BJ (cell line): Measurements from ENCODE around the gene GRIN3B. TPM values are rescaled to one million over a fixed set of nuclear protein-coding genes. Genes with fewer than 3 reads are reported as not detected.
"Not testable (repeated sequence)": the region's sequence is repeated elsewhere in the genome, so short reads cannot be mapped to it uniquely, and the experiment has no call there.

Experiments
- CTCF ChIA-PET: fragments of 350-600 bp; formaldehyde crosslinking; extraction: SDS; loops from one replicate; lab custom pipeline; 2021; ENCODE audit warnings: antibody characterized with exemption, inconsistent platforms; lab: Yijun Ruan, JAX
- POLR2A ChIA-PET: fragments of 300-600 bp; sonication (Branson Sonifier 250); formaldehyde crosslinking; extraction: SDS; loops from one replicate; lab custom pipeline; 2021; ENCODE audit warnings: antibody characterized with exemption; lab: Charles Lee
- DNase-seq: peaks from one replicate; pipeline ENCODE4 v3.0.0-alpha.2; 2011; ENCODE audit warnings: low read depth
- H3K27me3 ChIP-seq: 2 replicates; pipeline ENCODE4 v1.6.0; 2011; ENCODE audit warnings: low read length; ENCODE audit not compliant: control insufficient read depth, insufficient read depth
- H3K36me3 ChIP-seq: 2 replicates; pipeline ENCODE4 v1.5.1; 2011; ENCODE audit warnings: low read length; ENCODE audit not compliant: control insufficient read depth, insufficient read depth
- H3K4me3 ChIP-seq: 2 replicates; pipeline ENCODE4 v1.5.1; 2011; ENCODE audit warnings: low read depth, mild to moderate bottlenecking, control low read depth, low read length
- CTCF ChIP-seq: IDR thresholded peaks from 2 replicates; pipeline ENCODE4 v1.5.1; 2011; ENCODE audit warnings: low read depth, mild to moderate bottlenecking, control low read depth, inconsistent platforms, low read length, moderate library complexity; ENCODE audit not compliant: insufficient read depth
- polyA plus RNA-seq: library from polyadenylated mRNA; depleted of rRNA; stranded (reverse); fragments of >200 nt; gene quantifications from 2 replicates; pipeline ENCODE4 v1.2.3, GENCODE V29; 2011

Gene GRIN3B
- polyA plus RNA-seq, 1 experiment = 0.32 TPM

GRCh38 chr19:954272-954671 lies 45.9 kb upstream of the GRIN3B start:
- H3K4me3 ChIP-seq = no peak overlapping the region
- H3K27me3 ChIP-seq = no peaks in the 10 kb centered on the region
- no peak for TF ChIP-seq CTCF
- DNase-seq = no peak
- ChIA-PET CTCF (no interaction called here), POLR2A (no interaction called here)
- peaks cover 3% of the 10 kb centered on the region for H3K36me3 ChIP-seq

GRCh38 chr19:954672-955494 lies 45.3 kb upstream of the GRIN3B start:
- no peak for TF ChIP-seq CTCF
- DNase-seq = no peak
- POLR2A ChIA-PET = no interaction called here
- CTCF ChIA-PET = interaction anchor here (1.2 to 2.0 kb wide), 2 partner anchors 16 to 23 kb away, joined by 3 to 5 read pairs; no protein-coding TSS in a partner anchor
- Histone ChIP-seq H3K27me3 (no peaks in the 10 kb centered on the region), H3K36me3 (peaks cover 7% of the 10 kb centered on the region), H3K4me3 (no peak overlapping the region)

DNA sequence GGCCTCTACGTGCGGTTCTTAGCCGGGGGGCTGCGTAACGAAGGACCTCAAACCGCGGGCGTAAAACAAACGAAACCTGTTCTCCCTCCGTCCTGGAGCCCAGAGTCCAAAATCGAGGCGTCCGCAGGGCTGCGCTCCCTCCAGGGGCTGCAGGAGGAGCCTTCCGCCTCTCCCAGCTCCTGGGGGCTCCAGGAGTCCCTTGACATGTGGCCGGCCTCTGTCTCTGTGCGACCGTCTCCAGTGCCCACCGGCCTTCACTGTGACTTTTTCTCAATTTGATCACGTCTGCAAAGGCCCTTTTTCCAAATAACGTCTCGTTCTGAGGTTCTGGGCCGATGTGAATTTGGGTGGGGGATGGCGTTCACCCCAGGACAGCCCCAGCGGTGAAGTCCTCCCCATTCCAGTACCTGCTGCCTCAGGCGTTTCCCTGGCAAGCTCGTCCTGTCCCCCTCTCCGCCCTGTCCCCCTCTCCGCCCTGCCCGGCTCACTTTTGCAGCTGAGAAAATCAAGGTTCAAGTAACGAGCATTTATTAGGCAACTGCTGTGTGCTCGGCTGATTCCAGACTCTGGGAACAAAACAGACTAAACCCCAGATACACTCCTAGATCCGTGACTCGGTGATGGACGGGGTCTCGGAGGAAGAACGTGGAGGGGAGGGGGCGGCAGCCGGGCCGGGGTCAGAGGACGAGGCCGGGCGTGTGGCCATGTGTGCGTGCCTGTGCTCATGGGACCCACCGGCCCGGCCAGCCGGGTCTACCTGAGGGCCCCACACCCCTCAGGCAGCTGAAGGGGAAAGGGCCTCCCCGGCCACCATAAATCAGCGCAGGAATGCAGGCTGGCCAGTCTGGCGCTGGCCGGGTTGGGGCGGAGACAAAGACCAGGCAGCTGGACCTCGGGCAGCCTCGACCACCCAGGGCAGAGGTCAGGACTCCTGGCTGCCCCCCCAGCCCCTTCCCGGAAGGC lies 44.1 kb upstream of the GRIN3B start:
- no peak overlapping the region for H3K4me3 ChIP-seq

GRCh38 chr19:956766-957440 lies 43.3 kb upstream of the GRIN3B start:
- no peak for TF ChIP-seq CTCF
- CTCF ChIA-PET = interaction anchor here (1.1 to 2.0 kb wide), 3 partner anchors 14 to 34 kb away, joined by 4 to 6 read pairs (median 5); no protein-coding TSS in a partner anchor
- Histone ChIP-seq H3K27me3 (no peaks in the 10 kb centered on the region), H3K4me3 (no peak overlapping the region), H3K36me3 (peaks cover 19% of the 10 kb centered on the region)
- no peak for DNase-seq
- POLR2A ChIA-PET = interaction anchor here (0.5 to 0.7 kb wide), 4 partner anchors 14 to 281 kb away, joined by 3 to 9 read pairs (median 4); no protein-coding TSS in a partner anchor

More for the DNA sequence above, 44.1 kb upstream of the GRIN3B start:
- Histone ChIP-seq H3K27me3 (no peaks in the 10 kb centered on the region), H3K36me3 (peaks cover 15% of the 10 kb centered on the region)
- no peak for DNase-seq
- TF ChIP-seq CTCF = no peak
- POLR2A ChIA-PET = interaction anchor here (0.5 to 0.7 kb wide), 3 partner anchors 13 to 28 kb away, joined by 3 to 9 read pairs (median 4); no protein-coding TSS in a partner anchor
- CTCF ChIA-PET = interaction anchor here (1.1 to 2.0 kb wide), 3 partner anchors 15 to 26 kb away, joined by 3 to 5 read pairs (median 4); no protein-coding TSS in a partner anchor

DNA sequence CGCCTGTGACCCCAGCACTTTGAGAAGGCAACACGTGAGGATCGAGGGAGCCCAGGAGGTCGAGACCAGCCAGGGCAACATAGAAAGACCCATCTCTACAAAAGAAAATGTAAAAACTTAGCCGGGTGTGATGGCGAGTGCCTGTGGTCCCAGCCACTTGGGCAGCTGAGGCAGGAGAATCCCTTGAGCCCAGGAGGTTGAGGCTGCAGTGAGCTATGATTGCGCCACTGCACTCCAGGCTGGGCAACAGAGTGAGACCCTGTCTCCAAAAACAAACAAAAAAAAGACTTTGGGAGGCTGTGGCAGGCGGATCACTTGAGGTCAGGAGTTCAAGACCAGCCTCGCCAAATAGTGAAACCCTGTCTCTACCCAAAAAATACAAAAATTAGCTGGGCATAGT lies 42.6 kb upstream of the GRIN3B start:
- POLR2A ChIA-PET = interaction anchor here (0.7 kb wide), 1 partner anchor 282 kb away, joined by 4 read pairs; no protein-coding TSS in a partner anchor
- not testable (repeated sequence) for H3K4me3 ChIP-seq, DNase-seq, H3K27me3 ChIP-seq
- peaks cover 19% of the 10 kb centered on the region for H3K36me3 ChIP-seq
- CTCF ChIA-PET = interaction anchor here (0.7 to 1.3 kb wide), 3 partner anchors 10 to 35 kb away, joined by 3 to 6 read pairs (median 3); partner anchors contain the start of gene WDR18
